ENCODE results near the gene IL15RA.

DNA sequence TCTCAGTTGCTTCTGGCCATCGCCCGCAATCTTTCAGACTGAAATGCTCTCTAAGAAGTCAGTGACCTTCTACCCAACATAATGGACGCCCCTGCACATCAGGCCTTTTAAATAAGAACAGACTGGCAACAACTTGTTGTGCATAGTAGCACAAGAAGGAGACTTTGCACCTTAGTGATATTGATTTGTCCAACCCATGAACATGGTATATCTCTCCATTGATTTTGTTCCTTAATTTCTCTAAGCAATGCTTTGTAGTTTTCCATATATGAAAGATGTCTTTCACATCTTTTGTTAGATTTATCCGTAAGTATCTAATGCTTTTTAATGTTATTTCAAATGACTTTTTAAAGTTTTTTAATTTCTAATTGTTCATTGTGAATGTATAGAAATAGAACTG is 4.3 kb downstream of the IL15RA start:
- TF ChIP-seq RFX5 (IDR thresholded peaks at IDR 0.05) (no peak), EHMT2 (IDR thresholded peaks at IDR 0.05; ENCODE audit: low read depth) (no peak), POLR2A (IDR thresholded peaks at IDR 0.05; ENCODE audit: low read length) (no peak), PHF8 (IDR thresholded peaks at IDR 0.05; ENCODE audit: borderline replicate concordance, low read depth) (no peak), JUNB (IDR thresholded peaks at IDR 0.05) (no peak)
- TF ChIP-seq, protein P1, sequence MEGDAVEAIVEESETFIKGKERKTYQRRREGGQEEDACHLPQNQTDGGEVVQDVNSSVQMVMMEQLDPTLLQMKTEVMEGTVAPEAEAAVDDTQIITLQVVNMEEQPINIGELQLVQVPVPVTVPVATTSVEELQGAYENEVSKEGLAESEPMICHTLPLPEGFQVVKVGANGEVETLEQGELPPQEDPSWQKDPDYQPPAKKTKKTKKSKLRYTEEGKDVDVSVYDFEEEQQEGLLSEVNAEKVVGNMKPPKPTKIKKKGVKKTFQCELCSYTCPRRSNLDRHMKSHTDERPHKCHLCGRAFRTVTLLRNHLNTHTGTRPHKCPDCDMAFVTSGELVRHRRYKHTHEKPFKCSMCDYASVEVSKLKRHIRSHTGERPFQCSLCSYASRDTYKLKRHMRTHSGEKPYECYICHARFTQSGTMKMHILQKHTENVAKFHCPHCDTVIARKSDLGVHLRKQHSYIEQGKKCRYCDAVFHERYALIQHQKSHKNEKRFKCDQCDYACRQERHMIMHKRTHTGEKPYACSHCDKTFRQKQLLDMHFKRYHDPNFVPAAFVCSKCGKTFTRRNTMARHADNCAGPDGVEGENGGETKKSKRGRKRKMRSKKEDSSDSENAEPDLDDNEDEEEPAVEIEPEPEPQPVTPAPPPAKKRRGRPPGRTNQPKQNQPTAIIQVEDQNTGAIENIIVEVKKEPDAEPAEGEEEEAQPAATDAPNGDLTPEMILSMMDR (IDR thresholded peaks at IDR 0.05): no peak
- TF ChIP-seq, protein P2, sequence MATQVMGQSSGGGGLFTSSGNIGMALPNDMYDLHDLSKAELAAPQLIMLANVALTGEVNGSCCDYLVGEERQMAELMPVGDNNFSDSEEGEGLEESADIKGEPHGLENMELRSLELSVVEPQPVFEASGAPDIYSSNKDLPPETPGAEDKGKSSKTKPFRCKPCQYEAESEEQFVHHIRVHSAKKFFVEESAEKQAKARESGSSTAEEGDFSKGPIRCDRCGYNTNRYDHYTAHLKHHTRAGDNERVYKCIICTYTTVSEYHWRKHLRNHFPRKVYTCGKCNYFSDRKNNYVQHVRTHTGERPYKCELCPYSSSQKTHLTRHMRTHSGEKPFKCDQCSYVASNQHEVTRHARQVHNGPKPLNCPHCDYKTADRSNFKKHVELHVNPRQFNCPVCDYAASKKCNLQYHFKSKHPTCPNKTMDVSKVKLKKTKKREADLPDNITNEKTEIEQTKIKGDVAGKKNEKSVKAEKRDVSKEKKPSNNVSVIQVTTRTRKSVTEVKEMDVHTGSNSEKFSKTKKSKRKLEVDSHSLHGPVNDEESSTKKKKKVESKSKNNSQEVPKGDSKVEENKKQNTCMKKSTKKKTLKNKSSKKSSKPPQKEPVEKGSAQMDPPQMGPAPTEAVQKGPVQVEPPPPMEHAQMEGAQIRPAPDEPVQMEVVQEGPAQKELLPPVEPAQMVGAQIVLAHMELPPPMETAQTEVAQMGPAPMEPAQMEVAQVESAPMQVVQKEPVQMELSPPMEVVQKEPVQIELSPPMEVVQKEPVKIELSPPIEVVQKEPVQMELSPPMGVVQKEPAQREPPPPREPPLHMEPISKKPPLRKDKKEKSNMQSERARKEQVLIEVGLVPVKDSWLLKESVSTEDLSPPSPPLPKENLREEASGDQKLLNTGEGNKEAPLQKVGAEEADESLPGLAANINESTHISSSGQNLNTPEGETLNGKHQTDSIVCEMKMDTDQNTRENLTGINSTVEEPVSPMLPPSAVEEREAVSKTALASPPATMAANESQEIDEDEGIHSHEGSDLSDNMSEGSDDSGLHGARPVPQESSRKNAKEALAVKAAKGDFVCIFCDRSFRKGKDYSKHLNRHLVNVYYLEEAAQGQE (IDR thresholded peaks at IDR 0.05): no peak
- TF ChIP-seq, protein P3, sequence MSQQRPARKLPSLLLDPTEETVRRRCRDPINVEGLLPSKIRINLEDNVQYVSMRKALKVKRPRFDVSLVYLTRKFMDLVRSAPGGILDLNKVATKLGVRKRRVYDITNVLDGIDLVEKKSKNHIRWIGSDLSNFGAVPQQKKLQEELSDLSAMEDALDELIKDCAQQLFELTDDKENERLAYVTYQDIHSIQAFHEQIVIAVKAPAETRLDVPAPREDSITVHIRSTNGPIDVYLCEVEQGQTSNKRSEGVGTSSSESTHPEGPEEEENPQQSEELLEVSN (IDR thresholded peaks at IDR 0.05; ENCODE audit: borderline replicate concordance, low read depth): no peak
